ENCODE data around the gene COG1.
A peak's percentile ranks its signal among the peaks of the same experiment; 100 is the strongest.

Gene COG1

GRCh38 chr17:73226556-73227172, 33.8 kb downstream of the COG1 start:
- H3K27ac ChIP-seq: no peak overlapping the region
- TF ChIP-seq CTCF (IDR thresholded peaks at IDR 0.05) (no peak), ZFX (IDR thresholded peaks at IDR 0.05; ENCODE audit: borderline replicate concordance) (no peak)

- H3K27ac ChIP-seq: no peak overlapping the region
- no peak for TF ChIP-seq ZFX (IDR thresholded peaks at IDR 0.05; ENCODE audit: borderline replicate concordance)
- no peak for TF ChIP-seq CTCF (IDR thresholded peaks at IDR 0.05)
These were observed 34.5 kb downstream of the COG1 start for GRCh38 chr17:73227379-73227778.

GRCh38 chr17:73227944-73228343, 35.1 kb downstream of the COG1 start:
- H3K27ac ChIP-seq: no peak overlapping the region
- no peak for TF ChIP-seq CTCF (IDR thresholded peaks at IDR 0.05)
- TF ChIP-seq ZFX (IDR thresholded peaks at IDR 0.05; ENCODE audit: borderline replicate concordance): no peak

GRCh38 chr17:73228748-73229236, 35.9 kb downstream of the COG1 start:
- H3K27ac ChIP-seq: 0 out of 2 replicates have a peak overlapping the region, but pooled peaks have one; percentile 16
- TF ChIP-seq ZFX (IDR thresholded peaks at IDR 0.05; ENCODE audit: borderline replicate concordance) (no peak), CTCF (IDR thresholded peaks at IDR 0.05) (no peak)

GRCh38 chr17:73230088-73230487, 37.2 kb downstream of the COG1 start:
- TF ChIP-seq ZFX (IDR thresholded peaks at IDR 0.05; ENCODE audit: borderline replicate concordance) (no peak), CTCF (IDR thresholded peaks at IDR 0.05) (no peak)
- H3K27ac ChIP-seq: no peak overlapping the region

GRCh38 chr17:73231395-73231794, 38.5 kb downstream of the COG1 start:
- peak overlapping the region; percentile 77 for H3K27ac ChIP-seq
- TF ChIP-seq ZFX (IDR thresholded peaks at IDR 0.05; ENCODE audit: borderline replicate concordance): no peak
- no peak for TF ChIP-seq CTCF (IDR thresholded peaks at IDR 0.05)

GRCh38 chr17:73231841-73232586, 39.2 kb downstream of the COG1 start:
- TF ChIP-seq CTCF (IDR thresholded peaks at IDR 0.05) (peak; percentile 16; the same call in 1 of the 2 replicates), ZFX (IDR thresholded peaks at IDR 0.05; ENCODE audit: borderline replicate concordance) (no peak)
- H3K27ac ChIP-seq: peak overlapping the region; percentile 77

Measured in 22Rv1 (cell line).